HG02870 (cell line): ENCODE results near the gene SLC6A18.
"Not testable (repeated sequence)": the region's sequence is repeated elsewhere in the genome, so short reads cannot be mapped to it uniquely, and the experiment has no call there.

ENCODE experiments used
- ATAC-seq: cut with Tn5 transposase; IDR thresholded peaks from one replicate; pipeline ENCODE4 v1.9.1; 2021; ENCODE audit warnings: mild to moderate bottlenecking, moderate library complexity; ENCODE audit not compliant: unreplicated experiment

The SLC6A18 gene

GRCh38 chr5:1249366-1250280 is 24.4 kb downstream of the SLC6A18 start:
- no peak for ATAC-seq

DNA sequence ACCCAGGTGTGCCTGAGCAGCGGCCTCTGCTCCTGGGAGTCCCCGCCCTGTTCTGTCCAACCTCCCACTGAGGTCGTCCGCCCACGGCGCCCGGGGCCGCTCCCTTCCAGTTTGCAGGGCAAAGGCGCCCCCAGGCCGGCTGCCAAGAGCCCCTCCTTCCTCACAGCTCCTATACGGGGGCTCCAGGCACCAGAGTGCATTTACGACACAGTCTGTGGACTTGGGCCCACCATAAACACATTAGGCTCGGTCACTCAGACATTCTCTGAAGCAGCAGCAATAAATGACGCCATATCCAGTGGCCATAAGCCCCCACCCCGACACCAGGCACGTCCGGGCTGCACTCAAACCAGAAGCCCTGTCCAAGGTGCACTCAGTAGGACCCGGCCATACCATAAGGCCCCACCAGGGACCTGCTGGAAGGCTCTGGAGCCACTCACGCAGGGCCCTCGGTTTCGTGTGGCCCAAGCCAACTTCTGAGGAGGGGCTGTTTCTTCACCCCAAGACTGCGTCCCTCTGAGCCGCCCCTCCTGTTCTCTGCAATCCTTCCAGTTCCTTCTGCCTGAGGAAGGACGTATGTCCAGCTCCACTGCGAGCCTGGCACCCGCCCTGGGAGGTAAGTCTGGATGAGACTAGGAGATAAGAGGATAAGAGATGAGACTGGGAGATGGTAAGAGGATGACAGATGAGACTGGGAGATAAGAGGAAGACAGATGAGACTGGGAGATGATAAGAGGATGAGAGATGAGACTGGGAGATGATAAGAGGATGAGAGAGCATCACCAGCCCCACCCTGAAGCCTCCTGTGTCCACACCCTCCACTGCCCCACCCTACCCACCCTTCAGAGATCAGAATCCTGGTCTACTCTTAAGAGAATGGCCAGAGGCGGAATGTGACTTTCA is 26.7 kb downstream of the SLC6A18 start:
- ATAC-seq: no peak

GRCh38 chr5:1252681-1253080 is 27.5 kb downstream of the SLC6A18 start:
- ATAC-seq: no peak

GRCh38 chr5:1253456-1254105 is 28.4 kb downstream of the SLC6A18 start:
- ATAC-seq: no peak

- ATAC-seq: no peak
These were observed 29.0 kb downstream of the SLC6A18 start for GRCh38 chr5:1254196-1254595.

- no peak for ATAC-seq
These were observed 29.9 kb downstream of the SLC6A18 start for GRCh38 chr5:1255081-1255561.

GRCh38 chr5:1256776-1257175 is 31.6 kb downstream of the SLC6A18 start:
- ATAC-seq: no peak

DNA sequence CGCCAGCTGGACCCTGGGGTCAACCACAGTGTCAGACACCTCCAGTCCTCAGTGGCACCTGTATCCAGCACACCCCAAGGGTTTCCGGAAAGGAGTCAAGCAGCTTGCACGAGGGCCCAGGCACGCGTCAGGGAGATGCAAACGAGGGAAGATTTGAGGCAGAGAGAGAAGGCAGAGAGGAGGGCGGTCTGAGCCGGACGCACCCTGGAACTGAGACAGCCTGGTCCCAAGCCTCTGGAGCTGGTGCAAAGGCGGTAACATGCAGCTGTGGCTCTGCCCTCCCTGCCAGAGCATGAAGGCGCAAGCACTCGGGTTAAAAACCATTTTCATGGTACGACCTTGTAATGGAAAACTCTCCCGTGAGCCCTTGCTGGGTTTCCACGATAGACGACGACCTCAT is 32.2 kb downstream of the SLC6A18 start:
- no peak for ATAC-seq

DNA sequence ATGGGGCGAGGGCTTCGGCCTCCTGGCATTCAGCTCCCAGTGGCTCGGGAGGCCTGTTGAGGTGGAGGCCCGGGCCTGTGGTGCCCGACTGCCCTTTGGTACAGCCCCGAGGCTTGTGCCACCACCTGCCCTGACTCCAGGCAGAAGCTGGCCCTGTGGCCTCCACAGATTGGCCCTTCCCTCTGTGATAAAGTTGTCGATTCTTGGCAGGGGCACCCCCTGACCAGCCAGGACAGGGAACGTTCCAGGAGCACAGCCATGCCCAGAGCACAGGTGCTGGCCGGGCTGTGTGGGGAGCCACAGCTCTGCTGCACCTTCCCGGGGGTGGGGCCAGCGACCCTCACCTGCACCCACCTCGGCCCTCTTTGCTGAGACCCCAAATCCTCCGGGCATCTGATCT is 32.7 kb downstream of the SLC6A18 start:
- no peak for ATAC-seq

- ATAC-seq: no peak
These were observed 34.8 kb downstream of the SLC6A18 start for GRCh38 chr5:1259806-1260480.

DNA sequence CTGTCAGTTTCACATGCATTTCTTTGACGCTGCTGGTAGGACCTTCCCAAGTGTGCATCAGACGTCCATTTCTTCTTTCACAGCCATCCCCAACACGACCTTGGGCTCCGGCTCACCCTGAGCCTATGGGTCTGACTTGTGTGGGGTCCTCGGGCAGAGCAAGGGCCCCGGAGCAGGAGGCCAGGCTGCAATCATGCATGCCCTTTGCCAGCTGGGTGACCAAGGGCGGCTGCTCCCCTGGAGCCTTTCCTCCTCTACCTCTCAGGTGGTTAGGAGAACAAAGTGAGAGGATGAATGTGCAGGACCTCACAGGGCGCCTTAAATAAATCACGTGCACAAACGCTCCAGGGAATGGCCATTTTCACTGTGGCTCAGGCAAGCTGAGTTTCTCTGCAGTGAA is 36.5 kb downstream of the SLC6A18 start:
- no peak for ATAC-seq

DNA sequence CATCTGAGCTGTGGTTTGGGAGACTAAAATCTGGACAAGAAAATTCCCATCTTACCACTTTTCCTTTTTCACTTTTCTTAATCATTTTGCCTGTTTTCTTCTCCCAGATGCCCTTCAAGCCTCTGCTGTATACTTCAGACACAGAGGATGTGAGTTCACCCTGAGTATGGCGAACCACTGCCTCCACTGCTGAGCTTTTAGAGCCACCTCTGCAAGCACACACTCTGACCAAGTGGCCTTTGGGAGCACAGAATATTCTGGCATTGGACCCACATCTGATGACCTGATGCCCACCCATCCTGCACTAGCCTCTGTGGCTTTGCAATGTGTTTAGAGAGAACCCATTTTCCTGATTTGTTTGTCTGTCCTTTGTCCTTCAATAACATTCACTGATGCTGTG is 37.2 kb downstream of the SLC6A18 start:
- no peak for ATAC-seq

GRCh38 chr5:1264211-1264610 is 39.0 kb downstream of the SLC6A18 start:
- no peak for ATAC-seq

GRCh38 chr5:1265026-1265425 is 39.8 kb downstream of the SLC6A18 start:
- ATAC-seq: no peak

DNA sequence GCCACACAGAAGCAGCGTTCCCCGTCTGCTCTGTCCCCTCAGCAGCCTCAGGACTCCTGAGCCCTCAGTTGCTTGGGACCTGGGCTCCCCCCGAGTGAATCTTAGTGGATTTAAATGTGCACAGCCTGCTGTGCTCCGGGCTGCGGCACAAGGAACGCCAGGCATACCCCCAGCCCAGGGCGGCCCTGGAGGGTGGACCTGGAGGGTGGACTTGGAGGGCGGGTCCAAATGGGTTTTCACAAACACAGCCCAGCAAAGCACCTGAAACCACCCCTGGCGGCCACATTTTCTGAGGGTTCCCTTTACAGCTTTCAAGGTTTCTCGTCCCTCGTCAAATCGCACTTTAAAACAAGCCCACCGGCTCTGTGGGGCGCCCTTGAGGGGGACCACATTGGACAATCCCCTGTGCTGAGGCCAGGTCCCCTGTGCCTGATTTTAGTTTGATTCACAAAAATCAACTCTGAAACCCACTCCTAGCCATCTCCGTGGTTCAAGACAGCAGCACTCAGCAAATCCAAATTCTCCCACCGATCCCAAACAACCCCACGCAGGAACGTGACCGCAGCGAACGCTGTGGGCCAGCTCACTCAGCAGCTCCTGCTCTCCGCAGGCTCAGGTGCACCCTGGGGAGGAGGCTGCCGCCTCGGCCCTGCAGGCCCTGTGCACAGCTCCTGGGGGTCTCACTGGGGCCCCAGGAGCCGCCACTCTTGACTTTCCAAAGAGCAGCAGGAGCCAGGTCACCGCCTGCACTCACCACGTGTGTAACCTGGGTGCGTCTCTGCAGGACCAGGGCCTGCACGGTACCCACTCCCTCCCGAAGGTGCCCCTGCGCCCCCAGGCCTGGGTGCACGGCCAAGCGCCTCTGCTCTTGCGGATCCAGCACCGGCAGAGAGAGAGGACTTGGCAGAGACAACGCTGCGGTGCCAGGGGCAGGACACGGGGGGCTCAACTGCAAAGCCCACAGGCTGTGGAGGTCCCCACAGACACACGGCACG is 40.6 kb downstream of the SLC6A18 start:
- ATAC-seq: no peak

DNA sequence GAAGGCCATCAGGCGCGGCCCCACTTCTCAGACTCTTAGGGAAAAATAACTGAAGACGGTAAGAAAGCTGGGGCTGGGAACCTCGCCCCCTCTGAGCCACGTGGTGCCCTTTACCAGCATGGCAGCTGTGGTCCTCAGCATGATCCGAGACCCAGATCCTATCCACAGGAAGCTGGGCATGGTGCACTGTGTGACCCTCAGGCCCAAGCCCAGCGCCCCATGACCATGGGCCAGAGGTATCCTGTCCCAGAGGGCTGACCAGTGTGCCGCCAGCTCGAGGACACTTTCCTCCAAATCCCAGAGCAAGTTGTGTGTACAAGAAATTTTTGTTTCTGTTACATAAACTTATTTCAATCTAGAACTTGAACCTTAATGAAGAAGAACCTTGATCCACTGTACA is 41.6 kb downstream of the SLC6A18 start:
- ATAC-seq: no peak

DNA sequence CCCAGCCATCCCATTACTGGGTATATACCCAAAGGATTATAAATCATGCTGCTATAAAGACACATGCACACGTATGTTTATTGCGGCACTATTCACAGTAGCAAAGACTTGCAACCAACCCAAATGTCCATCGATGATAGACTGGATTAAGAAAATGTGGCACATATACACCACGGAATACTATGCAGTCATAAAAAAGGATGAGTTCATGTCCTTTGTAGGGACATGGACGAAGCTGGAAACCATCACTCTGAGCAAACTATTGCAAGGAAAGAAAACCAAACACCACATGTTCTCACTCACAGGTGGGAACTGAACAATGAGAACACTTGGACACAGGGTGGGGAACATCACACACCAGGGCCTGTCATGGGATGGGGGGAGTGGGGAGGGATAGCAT is 42.3 kb downstream of the SLC6A18 start:
- ATAC-seq: not testable (repeated sequence)

- ATAC-seq: no peak
These were observed 42.9 kb downstream of the SLC6A18 start for GRCh38 chr5:1268056-1268455.

DNA sequence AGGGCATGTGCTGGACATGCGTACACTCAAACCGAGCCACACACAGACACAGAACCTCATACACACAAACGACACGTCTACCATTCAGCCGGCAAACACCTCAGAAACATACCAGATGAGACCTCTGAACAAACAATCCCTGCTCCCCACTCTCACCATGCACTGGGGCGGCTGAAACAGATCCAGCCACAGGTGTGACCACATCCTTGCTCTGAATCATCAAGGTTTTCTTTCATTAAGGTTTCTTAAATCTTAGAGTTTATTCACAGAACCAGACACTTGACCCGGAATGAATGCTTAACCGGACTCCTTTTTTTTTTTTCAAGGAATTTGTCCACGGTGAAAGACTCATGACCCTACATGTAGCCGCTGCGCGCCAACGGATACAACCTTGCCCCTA is 43.5 kb downstream of the SLC6A18 start:
- no peak for ATAC-seq
